Left cardiac atrium (tissue), 4 donors: Measurements from ENCODE around the gene FBXO8. TPM values are rescaled to one million over a fixed set of nuclear protein-coding genes. Genes with fewer than 3 reads are reported as not detected.

Source experiments
- ATAC-seq, 2 donors: fragments of 200-7000 bp; cut with Tn5 transposase; one replicate each; pipeline ENCODE4 v1.9.1; 2020; ENCODE audit warnings: mild to moderate bottlenecking in 2 of 2, moderate library complexity in 2 of 2
- DNase-seq: peaks from one replicate; pipeline ENCODE4 v3.0.0-alpha.2; 2020
- intact Hi-C, 2 donors: fragments of 100-400 bp; cut with DNase I; formaldehyde crosslinking; loops; one replicate each; pipeline versions ENCODE4 v1.14.1 to v1.15.1; 2022 to 2023
- total RNA-seq, 2 donors: library from RNA; stranded (reverse); fragmentation: NEBNext Ultra II Directional; extraction: Animal tissue kit (Norgen Biotek cat#: 25700); gene quantifications; one replicate each; pipeline ENCODE4 v1.2.1, GENCODE V29; 2021
- donor health status: DM: no; HTN: yes; CAD: no.
- donor health status: DM: no; HTN: yes; CAD: no; lungs with severe emphysema.
- donor health status: DM: yes; HTN: yes; CAD: no.
- donor health status: Dilated cardiomyopathy.

Gene FBXO8
- total RNA-seq, 2 donors from 2014 or later, result 24.5 to 28.7 TPM

- DNase-seq (no peak), ATAC-seq (no peak)
- intact Hi-C loops, result no loop called here
Measured at GRCh38 chr4:174189392-174190015, 94.0 kb downstream of the FBXO8 start.

Other genes with a start within 250 kb of the FBXO8 start
- 10 to 100 TPM; 15.4 to 16.7 TPM for gene CEP44, start 244 bp upstream of the FBXO8 start, total RNA-seq
- 1 to 10 TPM; 2.3 to 2.7 TPM for gene HPGD, start 238.8 kb upstream of the FBXO8 start, total RNA-seq